H9 (cell line): ENCODE results near the gene FAM53B. TPM values are rescaled to one million over a fixed set of nuclear protein-coding genes. Genes with fewer than 3 reads are reported as not detected.

Source experiments
- DNase-seq: peaks from one replicate; pipeline ENCODE4 v3.0.0-alpha.2; 2017
- H2AFZ ChIP-seq: one replicate; pipeline ENCODE4 v1.6.1; 2013; ENCODE audit warnings: mild to moderate bottlenecking, low read length, control low read depth, moderate library complexity
- H2AK5ac ChIP-seq: 2 replicates; pipeline ENCODE4 v1.6.1; 2013; ENCODE audit warnings: low read length, control low read depth, mixed read lengths; ENCODE audit not compliant: insufficient read length
- H2BK120ac ChIP-seq: one replicate; pipeline ENCODE4 v1.6.1; 2013; ENCODE audit warnings: low read depth, mild to moderate bottlenecking, low read length, control low read depth, inconsistent platforms; ENCODE audit not compliant: poor library complexity, severe bottlenecking
- H2BK12ac ChIP-seq: 2 replicates; pipeline ENCODE4 v1.6.1; 2013; ENCODE audit warnings: low read length, control low read depth, mixed read lengths, low read depth; ENCODE audit not compliant: insufficient read length
- H2BK15ac ChIP-seq: 2 replicates; pipeline ENCODE4 v1.6.1; 2013; ENCODE audit warnings: low read depth, low read length, control low read depth
- H2BK20ac ChIP-seq: one replicate; pipeline ENCODE4 v1.6.1; 2013; ENCODE audit warnings: low read depth, mild to moderate bottlenecking, low read length, control low read depth, inconsistent platforms; ENCODE audit not compliant: poor library complexity, severe bottlenecking
- H2BK5ac ChIP-seq: 2 replicates; pipeline ENCODE4 v1.6.1; 2013; ENCODE audit warnings: low read length, control low read depth, mixed read lengths; ENCODE audit not compliant: insufficient read length
- H3K14ac ChIP-seq: 2 replicates; pipeline ENCODE4 v1.6.1; 2013; ENCODE audit warnings: low read length, control low read depth; ENCODE audit not compliant: insufficient read depth
- H3K18ac ChIP-seq: 2 replicates; pipeline ENCODE4 v1.6.1; 2013; ENCODE audit warnings: low read depth, mild to moderate bottlenecking, mixed read lengths, low read length, control low read depth; ENCODE audit not compliant: insufficient read length
- H3K23ac ChIP-seq: 2 replicates; pipeline ENCODE4 v1.6.1; 2013; ENCODE audit warnings: low read length, control low read depth, mixed read lengths, low read depth; ENCODE audit not compliant: insufficient read length
- H3K23me2 ChIP-seq: 2 replicates; pipeline ENCODE4 v1.6.1; 2013; ENCODE audit warnings: low read depth, mild to moderate bottlenecking, mixed read lengths, low read length, control low read depth; ENCODE audit not compliant: insufficient read length, poor library complexity, severe bottlenecking
- H3K27ac ChIP-seq: 2 replicates; pipeline ENCODE4 v1.5.1; 2013; ENCODE audit warnings: low read length, control low read depth, mixed read lengths, low read depth; ENCODE audit not compliant: insufficient read length
- H3K27me3 ChIP-seq: 2 replicates; pipeline ENCODE4 v1.6.1; 2013; ENCODE audit warnings: low read length, control low read depth, inconsistent platforms; ENCODE audit not compliant: insufficient read depth
- H3K4ac ChIP-seq: 2 replicates; pipeline ENCODE4 v1.6.1; 2013; ENCODE audit warnings: low read depth, mild to moderate bottlenecking, control low read depth, inconsistent platforms, low read length, moderate library complexity
- H3K4me1 ChIP-seq: 2 replicates; pipeline ENCODE4 v1.6.1; 2013; ENCODE audit warnings: low read length, control low read depth, inconsistent platforms; ENCODE audit not compliant: insufficient read depth
- H3K4me2 ChIP-seq: 2 replicates; pipeline ENCODE4 v1.6.1; 2013; ENCODE audit warnings: low read length, control low read depth, mixed read lengths; ENCODE audit not compliant: insufficient read length, insufficient read depth
- H3K56ac ChIP-seq: 2 replicates; pipeline ENCODE4 v1.6.1; 2013; ENCODE audit warnings: low read depth, mild to moderate bottlenecking, mixed read lengths, low read length, control low read depth; ENCODE audit not compliant: insufficient read length
- H3K79me1 ChIP-seq: 2 replicates; pipeline ENCODE4 v1.6.1; 2013; ENCODE audit warnings: low read depth, mild to moderate bottlenecking, moderate library complexity, low read length, control low read depth, inconsistent platforms; ENCODE audit not compliant: insufficient read depth, poor library complexity, severe bottlenecking
- H3K79me2 ChIP-seq: 2 replicates; pipeline ENCODE4 v1.6.1; 2013; ENCODE audit warnings: low read length, control low read depth, inconsistent platforms; ENCODE audit not compliant: insufficient read depth
- H3K9ac ChIP-seq: 2 replicates; pipeline ENCODE4 v1.6.1; 2013; ENCODE audit warnings: low read length, control low read depth, mixed read lengths; ENCODE audit not compliant: insufficient read length; ENCODE audit errors: extremely low read depth
- H3K9me3 ChIP-seq: one replicate; pipeline ENCODE4 v1.6.1; 2013; ENCODE audit warnings: low read depth, low read length, inconsistent platforms; ENCODE audit not compliant: control insufficient read depth
- H3T11ph ChIP-seq: one replicate; pipeline ENCODE4 v1.6.1; 2013; ENCODE audit warnings: mild to moderate bottlenecking, low read length, control low read depth, inconsistent platforms
- H4K20me1 ChIP-seq: one replicate; pipeline ENCODE4 v1.6.1; 2013; ENCODE audit not compliant: control insufficient read depth, insufficient read length, insufficient read depth
- H4K5ac ChIP-seq: 2 replicates; pipeline ENCODE4 v1.6.1; 2013; ENCODE audit warnings: low read depth, mild to moderate bottlenecking, mixed read lengths, low read length, control low read depth; ENCODE audit not compliant: insufficient read length
- H4K8ac ChIP-seq: replicated peaks from 2 replicates; pipeline ENCODE4 v1.6.1; 2013; ENCODE audit warnings: low read length, control low read depth, mixed read lengths, low read depth; ENCODE audit not compliant: insufficient read length
- H4K91ac ChIP-seq: 2 replicates; pipeline ENCODE4 v1.6.1; 2013; ENCODE audit warnings: low read depth, mild to moderate bottlenecking, moderate library complexity, mixed read lengths, low read length, control low read depth; ENCODE audit not compliant: insufficient read length
- H3K27ac Mint-ChIP-seq, 3 experiments: 2 replicates in 2 of 3; 3 replicates in 1 of 3; pipeline ENCODE4 v1.8.0; 2020 to 2021; ENCODE audit warnings: mixed read lengths in 3 of 3, mild to moderate bottlenecking in 1 of 3, moderate library complexity in 1 of 3
- H3K27me3 Mint-ChIP-seq: 2 replicates; pipeline ENCODE4 v1.8.0; 2021; ENCODE audit warnings: low read depth, mild to moderate bottlenecking, moderate library complexity, mixed read lengths
- H3K36me3 Mint-ChIP-seq, 3 experiments: 2 replicates in 2 of 3; 3 replicates in 1 of 3; pipeline ENCODE4 v1.8.0; 2020 to 2021; ENCODE audit warnings: low read depth in 3 of 3, mixed read lengths in 3 of 3; ENCODE audit not compliant: insufficient read depth in 1 of 3
- H3K4me1 Mint-ChIP-seq, 2 experiments: 2 replicates each; pipeline ENCODE4 v1.8.0; 2020; ENCODE audit warnings: mixed read lengths in 2 of 2
- H3K4me3 Mint-ChIP-seq, 2 experiments: 2 replicates in 1 of 2; 3 replicates in 1 of 2; pipeline ENCODE4 v1.8.0; 2020 to 2021; ENCODE audit warnings: mild to moderate bottlenecking in 2 of 2, mixed read lengths in 2 of 2, moderate library complexity in 1 of 2
- H3K9me3 Mint-ChIP-seq, 2 experiments: 2 replicates in 1 of 2; 3 replicates in 1 of 2; pipeline ENCODE4 v1.8.0; 2020; ENCODE audit warnings: mild to moderate bottlenecking in 2 of 2, mixed read lengths in 2 of 2, moderate library complexity in 1 of 2
- CTCF ChIP-seq: fragments of 200-600 bp; sonication (generic); conservative IDR thresholded peaks from 3 replicates; pipeline ENCODE4 v1.8.0; 2021; ENCODE audit warnings: antibody characterized with exemption, mild to moderate bottlenecking
- WGBS: extraction: QIAGEN DNeasy Blood & Tissue Kit; methylation state at CpG from one replicate; pipeline ENCODE4 v1.1.7; 2013; ENCODE audit warnings: missing lambda C conversion rate, low lambda C conversion rate, mixed read lengths; ENCODE audit not compliant: insufficient read length; ENCODE audit errors: extremely low coverage; 5-methylcytosine and 5-hydroxymethylcytosine counted together
- total RNA-seq: library from RNA; stranded (reverse); gene quantifications from 2 replicates; pipeline ENCODE4 v1.2.1, GENCODE V29; 2021

Gene FAM53B
- total RNA-seq, 1 experiment from 2014 or later: 11.5 TPM

- no peaks in the 10 kb centered on the region for H3K27me3 Mint-ChIP-seq
- no peak overlapping the region for H3K4ac ChIP-seq
- H4K5ac ChIP-seq: no peak overlapping the region
- no peak overlapping the region for H2BK12ac ChIP-seq
- H4K8ac ChIP-seq: no peak overlapping the region
- TF ChIP-seq CTCF: no peak
- no peak overlapping the region; the same call in 1 of the 2 replicates for H3K14ac ChIP-seq
- WGBS: no CpG with 5 or more reads among the region's 6 CpGs
- no peaks in the 10 kb centered on the region for H3K79me1 ChIP-seq
- no peak for DNase-seq
- peaks cover 3 to 4% of the 10 kb centered on the region in 2 experiments; a peak in 2 of 4 replicates for H3K4me1 Mint-ChIP-seq
- H2BK5ac ChIP-seq: no peak overlapping the region
- H3K23ac ChIP-seq: no peak overlapping the region
- H3K9ac ChIP-seq: no peak overlapping the region
- H3K27me3 ChIP-seq: no peaks in the 10 kb centered on the region
- no peak overlapping the region for H3K27ac Mint-ChIP-seq
- H2BK120ac ChIP-seq: no peak overlapping the region
- no peak overlapping the region for H2AFZ ChIP-seq
- no peaks in the 10 kb centered on the region for H3K4me1 ChIP-seq
- no peaks in the 10 kb centered on the region for H3K9me3 ChIP-seq
- no peak overlapping the region for H4K91ac ChIP-seq
- H3K79me2 ChIP-seq: 0 out of 2 replicates have a peak, but pooled peaks cover 3% of the 10 kb centered on the region
- H2AK5ac ChIP-seq: no peak overlapping the region
- no peak overlapping the region for H3K4me3 Mint-ChIP-seq
- no peak overlapping the region for H3K4me2 ChIP-seq
- H3K18ac ChIP-seq: no peak overlapping the region
- H4K20me1 ChIP-seq: no peaks in the 10 kb centered on the region
- no peak overlapping the region for H3K56ac ChIP-seq
- 0 out of 5 replicates have a peak, but pooled peaks cover 0 to under 1% of the 10 kb centered on the region in 2 experiments for H3K9me3 Mint-ChIP-seq
- H3K27ac ChIP-seq: no peak overlapping the region
- H3T11ph ChIP-seq: no peak overlapping the region
- peaks cover 0 to 2% (median 1%) of the 10 kb centered on the region in 3 experiments; a peak in 5 of 7 replicates for H3K36me3 Mint-ChIP-seq
- no peak overlapping the region for H2BK15ac ChIP-seq
- H2BK20ac ChIP-seq: no peak overlapping the region
- no peaks in the 10 kb centered on the region for H3K23me2 ChIP-seq
Measured at GRCh38 chr10:124639646-124640045, 104.5 kb downstream of the FAM53B start.
